NT2/D1 (cell line): Measurements from ENCODE around the gene GNPTG.

Source experiments
- SUZ12 ChIP-seq: IDR thresholded peaks from 2 replicates; pipeline ENCODE4 v1.6.1; 2011; ENCODE audit not compliant: insufficient read length, insufficient read depth; ENCODE audit errors: extremely low read depth
- ZNF274 ChIP-seq: IDR thresholded peaks from 2 replicates; pipeline ENCODE4 v1.6.1; 2011; ENCODE audit warnings: mild to moderate bottlenecking, low read depth, low read length

DNA sequence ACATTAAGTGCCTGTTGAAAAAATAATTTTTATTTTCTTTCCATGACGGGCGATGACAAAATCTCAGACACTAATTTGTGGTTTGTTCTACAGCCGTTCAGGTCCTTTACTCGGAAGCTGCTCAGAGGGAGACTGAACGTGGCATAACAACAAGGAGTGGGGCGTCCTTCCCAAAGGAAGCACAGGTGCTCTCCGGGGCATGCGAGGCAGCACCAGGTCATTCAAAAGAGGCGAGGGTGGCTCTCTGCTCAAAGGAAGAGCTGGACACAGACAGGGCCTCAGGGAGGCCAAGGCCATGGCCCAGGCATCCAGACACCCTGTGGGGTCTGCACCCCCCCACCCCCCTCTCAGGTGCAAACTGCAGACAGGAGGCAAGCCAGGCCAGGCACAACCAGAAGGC, 46.6 kb downstream of the GNPTG start:
- no peak for TF ChIP-seq SUZ12
- TF ChIP-seq ZNF274: no peak
